ENCODE data around the gene CLUH. TPM values are rescaled to one million over a fixed set of nuclear protein-coding genes. Genes with fewer than 3 reads are reported as not detected.
"Not testable (repeated sequence)": the region's sequence is repeated elsewhere in the genome, so short reads cannot be mapped to it uniquely, and the experiment has no call there.

CLUH gene
- total RNA-seq, 1 experiment from 2014 or later, result 44.7 TPM

- Histone ChIP-seq H3K36me3 (peaks cover 28% of the 10 kb centered on the region), H3K4me3 (no peak overlapping the region), H3K27me3 (no peaks in the 10 kb centered on the region), H3K9me3 (no peaks in the 10 kb centered on the region)
- DNase-seq, result no peak
Measured at GRCh38 chr17:2685696-2686095, 25.9 kb downstream of the CLUH start.

GRCh38 chr17:2684549-2684948, 27.0 kb downstream of the CLUH start:
- Histone ChIP-seq H3K4me3 (no peak overlapping the region), H3K36me3 (peaks cover 29% of the 10 kb centered on the region), H3K9me3 (no peaks in the 10 kb centered on the region), H3K27me3 (no peaks in the 10 kb centered on the region)
- DNase-seq, result no peak

GRCh38 chr17:2683912-2684311, 27.7 kb downstream of the CLUH start:
- Histone ChIP-seq H3K4me3 (no peak overlapping the region), H3K9me3 (no peaks in the 10 kb centered on the region), H3K36me3 (peaks cover 29% of the 10 kb centered on the region), H3K27me3 (no peaks in the 10 kb centered on the region)
- no peak for DNase-seq

- H3K9me3 ChIP-seq, result no peaks in the 10 kb centered on the region
- H3K36me3 ChIP-seq, result peaks cover 34% of the 10 kb centered on the region
- no peak overlapping the region for H3K4me3 ChIP-seq
- DNase-seq, result no peak
- H3K27me3 ChIP-seq, result no peaks in the 10 kb centered on the region
Measured at GRCh38 chr17:2682176-2682938, 29.2 kb downstream of the CLUH start.

GRCh38 chr17:2681650-2682049, 29.9 kb downstream of the CLUH start:
- Histone ChIP-seq H3K36me3 (peaks cover 38% of the 10 kb centered on the region), H3K27me3 (no peaks in the 10 kb centered on the region), H3K4me3 (no peak overlapping the region), H3K9me3 (no peaks in the 10 kb centered on the region)
- DNase-seq, result no peak

GRCh38 chr17:2680961-2681360, 30.6 kb downstream of the CLUH start:
- no peak overlapping the region for H3K4me3 ChIP-seq
- peaks cover 45% of the 10 kb centered on the region for H3K36me3 ChIP-seq
- H3K27me3 ChIP-seq, result no peaks in the 10 kb centered on the region
- DNase-seq, result no peak
- no peaks in the 10 kb centered on the region for H3K9me3 ChIP-seq

GRCh38 chr17:2679247-2679646, 32.3 kb downstream of the CLUH start:
- DNase-seq, H3K9me3 ChIP-seq, H3K4me3 ChIP-seq, H3K27me3 ChIP-seq: not testable (repeated sequence)
- peaks cover 59% of the 10 kb centered on the region for H3K36me3 ChIP-seq

- Histone ChIP-seq H3K36me3 (peaks cover 66% of the 10 kb centered on the region), H3K4me3 (no peak overlapping the region), H3K9me3 (no peaks in the 10 kb centered on the region), H3K27me3 (no peaks in the 10 kb centered on the region)
- no peak for DNase-seq
Measured at GRCh38 chr17:2672026-2672425, 39.5 kb downstream of the CLUH start.

GRCh38 chr17:2660410-2660809, 51.2 kb downstream of the CLUH start:
- H3K4me3 ChIP-seq, H3K9me3 ChIP-seq, DNase-seq, H3K27me3 ChIP-seq: not testable (repeated sequence)
- peaks cover 13% of the 10 kb centered on the region for H3K36me3 ChIP-seq

GRCh38 chr17:2659337-2659736, 52.2 kb downstream of the CLUH start:
- DNase-seq, result peak; percentile 41
- not testable (repeated sequence) for H3K4me3 ChIP-seq, H3K9me3 ChIP-seq, H3K27me3 ChIP-seq
- H3K36me3 ChIP-seq, result peaks cover 13% of the 10 kb centered on the region

GRCh38 chr17:2656283-2656682, 55.3 kb downstream of the CLUH start:
- H3K4me3 ChIP-seq, result no peak overlapping the region
- H3K9me3 ChIP-seq, result no peaks in the 10 kb centered on the region
- DNase-seq, result no peak
- peaks cover 20% of the 10 kb centered on the region for H3K36me3 ChIP-seq
- no peaks in the 10 kb centered on the region for H3K27me3 ChIP-seq

GRCh38 chr17:2655546-2655945, 56.0 kb downstream of the CLUH start:
- no peaks in the 10 kb centered on the region for H3K9me3 ChIP-seq
- no peak overlapping the region for H3K4me3 ChIP-seq

GRCh38 chr17:2652911-2653310, 58.7 kb downstream of the CLUH start:
- H3K27me3 ChIP-seq, H3K4me3 ChIP-seq, H3K9me3 ChIP-seq, DNase-seq: not testable (repeated sequence)
- peaks cover 22% of the 10 kb centered on the region for H3K36me3 ChIP-seq

More at GRCh38 chr17:2655546-2655945, 56.0 kb downstream of the CLUH start:
- H3K36me3 ChIP-seq, result peaks cover 20% of the 10 kb centered on the region
- no peaks in the 10 kb centered on the region for H3K27me3 ChIP-seq
- DNase-seq, result no peak

- no peak overlapping the region for H3K4me3 ChIP-seq
- peaks cover 25% of the 10 kb centered on the region for H3K36me3 ChIP-seq
- no peak for DNase-seq
Measured at GRCh38 chr17:2649191-2649590, 62.4 kb downstream of the CLUH start.

GRCh38 chr17:2647957-2648356, 63.6 kb downstream of the CLUH start:
- H3K27me3 ChIP-seq, result no peaks in the 10 kb centered on the region
- peaks cover 25% of the 10 kb centered on the region for H3K36me3 ChIP-seq
- no peak for DNase-seq
- H3K4me3 ChIP-seq, result no peak overlapping the region
- no peaks in the 10 kb centered on the region for H3K9me3 ChIP-seq

More at GRCh38 chr17:2649191-2649590, 62.4 kb downstream of the CLUH start:
- H3K9me3 ChIP-seq, result no peaks in the 10 kb centered on the region
- H3K27me3 ChIP-seq, result no peaks in the 10 kb centered on the region

GRCh38 chr17:2644971-2645370, 66.6 kb downstream of the CLUH start:
- no peaks in the 10 kb centered on the region for H3K9me3 ChIP-seq

More at GRCh38 chr17:2644971-2645370, 66.6 kb downstream of the CLUH start:
- no peak for DNase-seq
- Histone ChIP-seq H3K4me3 (no peak overlapping the region), H3K36me3 (peaks cover 29% of the 10 kb centered on the region), H3K27me3 (no peaks in the 10 kb centered on the region)

Measured in MG63 (cell line).